Fibroblast of lung (primary cell): ENCODE data around the gene ZNF14. TPM values are rescaled to one million over a fixed set of nuclear protein-coding genes. Genes with fewer than 3 reads are reported as not detected.
A peak's percentile ranks its signal among the peaks of the same experiment; 100 is the strongest.

Source experiments
- DNase-seq, 2 donors: peaks; one replicate each; pipeline versions ENCODE4 v3.0.0 to v3.0.0-alpha.2; 2010; ENCODE audit warnings: low read depth in 2 of 2
- H2AFZ ChIP-seq: 2 replicates; pipeline ENCODE4 v1.5.1; 2012; ENCODE audit warnings: low read length, control low read depth, inconsistent platforms
- H3K27ac ChIP-seq: 2 replicates; pipeline ENCODE4 v1.5.1; 2011; ENCODE audit warnings: low read length, control low read depth; ENCODE audit not compliant: insufficient read depth
- H3K27me3 ChIP-seq: 2 replicates; pipeline ENCODE4 v1.5.1; 2011; ENCODE audit warnings: mild to moderate bottlenecking, low read length; ENCODE audit not compliant: control insufficient read depth, insufficient read depth
- H3K36me3 ChIP-seq: 2 replicates; pipeline ENCODE4 v1.5.1; 2011; ENCODE audit warnings: low read length; ENCODE audit not compliant: control insufficient read depth, insufficient read depth
- H3K4me1 ChIP-seq: 2 replicates; pipeline ENCODE4 v1.5.1; 2011; ENCODE audit warnings: low read length; ENCODE audit not compliant: control insufficient read depth, insufficient read depth; ENCODE audit errors: extremely low read depth
- H3K4me2 ChIP-seq: 2 replicates; pipeline ENCODE4 v1.5.1; 2011; ENCODE audit warnings: low read length, control low read depth; ENCODE audit not compliant: insufficient read depth; ENCODE audit errors: extremely low read depth
- H3K4me3 ChIP-seq, 4 experiments: fragments of 200-600 bp in 1 of 4; sonication (generic) in 1 of 4; replicated peaks in 1 of 4; 2 replicates each; pipeline ENCODE4 v1.5.1; 2011 to 2016; ENCODE audit warnings: low read length in 4 of 4, low read depth in 3 of 4, mild to moderate bottlenecking in 3 of 4, control low read depth in 2 of 4, inconsistent platforms in 1 of 4, mixed read lengths in 1 of 4; ENCODE audit not compliant: insufficient read depth in 1 of 4; ENCODE audit errors: control extremely low read depth in 1 of 4
- H3K79me2 ChIP-seq: 2 replicates; pipeline ENCODE4 v1.5.1; 2012; ENCODE audit warnings: mild to moderate bottlenecking, low read length, inconsistent platforms; ENCODE audit not compliant: control insufficient read depth, insufficient read depth
- H3K9ac ChIP-seq: 2 replicates; pipeline ENCODE4 v1.5.1; 2011; ENCODE audit warnings: mild to moderate bottlenecking, low read length, control low read depth; ENCODE audit not compliant: insufficient read depth
- H3K9me3 ChIP-seq: 2 replicates; pipeline ENCODE4 v1.5.1; 2012; ENCODE audit warnings: low read depth, low read length; ENCODE audit not compliant: control insufficient read depth, insufficient read depth
- H4K20me1 ChIP-seq: 2 replicates; pipeline ENCODE4 v1.5.1; 2011; ENCODE audit warnings: low read length; ENCODE audit not compliant: control insufficient read depth, insufficient read depth; ENCODE audit errors: extremely low read depth
- EZH2 ChIP-seq: IDR thresholded peaks from 2 replicates; pipeline ENCODE4 v1.5.1; 2012; ENCODE audit warnings: low read length, control low read depth, mild to moderate bottlenecking; ENCODE audit errors: missing control alignments
- polyA plus RNA-seq, 2 donors: library from polyadenylated mRNA; depleted of rRNA in 1 of 2; stranded (reverse) in 1 of 2; unstranded in 1 of 2; fragments of >200 nt; gene quantifications; 2 replicates each; pipeline ENCODE4 v1.2.1, GENCODE V29; 2011 to 2012; ENCODE audit warnings: missing spikeins in 1 of 2
- total RNA-seq: library from RNA; depleted of rRNA; stranded (reverse); fragments of >200 nt; gene quantifications from 2 replicates; pipeline ENCODE4 v1.2.1, GENCODE V29; 2014
- TF ChIP-seq, protein P1 (sequence below), 2 donors: IDR thresholded peaks in 1 of 2; conservative IDR thresholded peaks in 1 of 2; 1 replicate in 1 of 2; 2 replicates in 1 of 2; pipeline ENCODE4 v1.5.1; 2011 to 2012; ENCODE audit warnings: low read length in 2 of 2, control low read depth in 1 of 2, inconsistent platforms in 1 of 2, low read depth in 1 of 2, mild to moderate bottlenecking in 1 of 2

Gene ZNF14
- total and polyA plus RNA-seq, 2 donors (not counting 1 experiment from before 2014, with no cell fraction given), result 3.7 to 7.9 TPM

DNA sequence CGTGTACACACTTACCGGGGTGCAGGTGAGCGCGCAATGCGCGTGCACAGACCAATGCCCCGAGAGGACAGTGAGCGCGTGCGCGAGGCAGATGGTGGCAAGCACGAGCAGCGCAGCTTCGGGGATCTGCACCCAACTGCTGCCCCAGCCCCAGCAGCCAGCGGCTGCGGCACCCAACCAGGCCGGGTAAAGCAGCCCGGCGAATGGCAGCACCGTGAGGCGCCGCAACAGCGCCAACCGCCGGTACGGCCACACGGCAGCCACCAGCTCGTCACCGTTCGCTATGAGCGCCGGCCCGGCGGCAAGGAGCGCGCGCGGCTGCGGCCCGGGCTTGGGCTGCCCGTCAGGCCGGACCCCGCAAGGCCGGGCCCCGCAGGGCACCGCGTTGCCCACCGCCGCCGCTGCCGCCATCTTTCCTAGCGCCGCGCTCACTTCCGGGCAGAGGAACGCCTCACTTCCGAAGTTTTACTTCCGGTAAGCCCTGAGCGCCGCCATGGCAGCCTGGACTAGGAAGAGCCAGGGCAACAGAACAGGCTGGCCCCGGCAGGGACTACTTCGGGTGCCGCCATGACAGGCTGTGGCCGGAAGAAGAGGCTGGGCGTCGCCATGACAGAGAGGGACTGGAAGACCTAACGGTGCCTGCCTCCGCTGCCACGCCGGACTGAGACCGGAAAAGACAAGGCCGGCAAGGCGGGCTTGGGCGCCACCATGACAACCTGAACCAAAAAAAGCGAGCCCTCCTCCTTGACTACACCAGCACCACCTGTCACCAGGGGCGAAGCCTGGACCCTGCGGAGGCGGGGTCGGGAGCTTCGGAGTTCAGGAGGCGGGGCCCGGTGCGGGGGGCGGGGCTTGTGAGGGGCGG is 69.4 kb downstream of the ZNF14 start, which contains the start of gene ATP13A1:
Gene ATP13A1, minus strand, starts transcription at position 421 of the 865 bp plus-strand sequence. Its CDS starts 10 bp downstream, at position 411.
- DNase-seq, result peak; percentile 98
- H3K27ac ChIP-seq, result peak within 1 kb of the TSS; percentile 98

DNA sequence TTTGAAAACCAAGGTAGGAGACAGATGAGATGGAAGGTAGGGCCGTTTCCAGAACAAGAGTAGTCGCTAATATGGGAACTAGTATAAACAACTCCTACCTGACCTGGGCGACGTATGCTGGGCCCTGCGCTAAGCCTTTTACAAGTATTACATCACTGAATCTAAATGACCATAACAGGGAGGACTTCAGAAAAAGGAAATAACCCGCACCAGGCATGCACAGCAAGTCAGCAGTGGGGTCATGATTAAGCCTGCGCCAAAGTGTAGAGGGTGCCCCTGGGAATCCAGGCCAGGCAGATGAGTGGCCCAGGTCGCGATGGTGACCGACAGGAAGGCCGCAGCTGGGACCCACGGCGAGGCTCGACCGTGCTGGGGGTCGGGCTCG is 70.0 kb downstream of the ZNF14 start:
- peaks cover 33% of the 10 kb centered on the region for H3K79me2 ChIP-seq
- no peaks in the 10 kb centered on the region for H3K27me3 ChIP-seq
- peaks cover 9% of the 10 kb centered on the region for H3K36me3 ChIP-seq
- H3K9ac ChIP-seq, result peak overlapping the region; percentile 97
- H3K4me3 ChIP-seq, result peak overlapping the region; percentile 70 to 98 (median 96)
- TF ChIP-seq, protein P1, sequence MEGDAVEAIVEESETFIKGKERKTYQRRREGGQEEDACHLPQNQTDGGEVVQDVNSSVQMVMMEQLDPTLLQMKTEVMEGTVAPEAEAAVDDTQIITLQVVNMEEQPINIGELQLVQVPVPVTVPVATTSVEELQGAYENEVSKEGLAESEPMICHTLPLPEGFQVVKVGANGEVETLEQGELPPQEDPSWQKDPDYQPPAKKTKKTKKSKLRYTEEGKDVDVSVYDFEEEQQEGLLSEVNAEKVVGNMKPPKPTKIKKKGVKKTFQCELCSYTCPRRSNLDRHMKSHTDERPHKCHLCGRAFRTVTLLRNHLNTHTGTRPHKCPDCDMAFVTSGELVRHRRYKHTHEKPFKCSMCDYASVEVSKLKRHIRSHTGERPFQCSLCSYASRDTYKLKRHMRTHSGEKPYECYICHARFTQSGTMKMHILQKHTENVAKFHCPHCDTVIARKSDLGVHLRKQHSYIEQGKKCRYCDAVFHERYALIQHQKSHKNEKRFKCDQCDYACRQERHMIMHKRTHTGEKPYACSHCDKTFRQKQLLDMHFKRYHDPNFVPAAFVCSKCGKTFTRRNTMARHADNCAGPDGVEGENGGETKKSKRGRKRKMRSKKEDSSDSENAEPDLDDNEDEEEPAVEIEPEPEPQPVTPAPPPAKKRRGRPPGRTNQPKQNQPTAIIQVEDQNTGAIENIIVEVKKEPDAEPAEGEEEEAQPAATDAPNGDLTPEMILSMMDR (conservative IDR thresholded peaks at IDR 0.05 in 1 of 2, IDR thresholded peaks at IDR 0.05 in 1 of 2; ENCODE audit: low read depth in 1 of 2, low read length in 2 of 2), result no peak
- no peak for TF ChIP-seq EZH2
- H3K27ac ChIP-seq, result peak overlapping the region; percentile 98
- H3K9me3 ChIP-seq, result no peaks in the 10 kb centered on the region
- H4K20me1 ChIP-seq, result no peaks in the 10 kb centered on the region
- no peak for DNase-seq
- H3K4me2 ChIP-seq, result peak overlapping the region; percentile 77
- peak overlapping the region; percentile 75 for H2AFZ ChIP-seq
- peaks cover 4% of the 10 kb centered on the region for H3K4me1 ChIP-seq

More for the DNA sequence above, 69.4 kb downstream of the ZNF14 start, which contains the start of gene ATP13A1:
- H3K9ac ChIP-seq, result peak within 1 kb of the TSS; percentile 97
- H3K79me2 ChIP-seq, result peaks cover 33% of the 10 kb centered on the region
- peaks cover 6% of the 10 kb centered on the region for H3K4me1 ChIP-seq
- H3K36me3 ChIP-seq, result peaks cover 7% of the 10 kb centered on the region
- TF ChIP-seq EZH2, result no peak
- TF ChIP-seq, protein P1 (conservative IDR thresholded peaks at IDR 0.05 in 1 of 2, IDR thresholded peaks at IDR 0.05 in 1 of 2; ENCODE audit: low read depth in 1 of 2, low read length in 2 of 2), result no peak
- H2AFZ ChIP-seq, result peak within 1 kb of the TSS; percentile 92
- H3K4me2 ChIP-seq, result peak within 1 kb of the TSS; percentile 77
- no peaks in the 10 kb centered on the region for H3K9me3 ChIP-seq
- H3K4me3 ChIP-seq, result peak within 1 kb of the TSS; percentile 70 to 98 (median 96)
- no peaks in the 10 kb centered on the region for H3K27me3 ChIP-seq
- H4K20me1 ChIP-seq, result no peaks in the 10 kb centered on the region

DNA sequence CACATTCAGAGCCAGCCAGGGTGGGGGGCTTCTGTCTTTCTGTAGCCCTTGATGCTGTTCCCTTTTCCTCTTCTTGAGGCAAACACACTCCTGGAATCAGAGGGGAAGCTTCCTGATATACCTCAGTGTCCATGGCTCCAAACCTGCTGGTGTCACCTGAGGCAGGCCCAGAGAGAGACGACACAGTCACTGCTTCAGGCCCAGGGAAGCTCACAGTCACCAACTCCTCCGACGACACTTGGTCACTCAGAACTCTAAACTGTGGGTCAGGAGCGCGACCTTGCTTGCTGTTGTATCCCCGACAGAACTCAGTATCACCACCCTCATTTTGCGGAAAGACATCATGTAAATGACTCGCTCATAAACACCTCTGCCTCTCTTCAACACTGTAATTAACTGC is 70.6 kb downstream of the ZNF14 start:
- peaks cover 9% of the 10 kb centered on the region for H3K36me3 ChIP-seq
- H3K9ac ChIP-seq, result no peak overlapping the region
- peaks cover 33% of the 10 kb centered on the region for H3K79me2 ChIP-seq
- H3K27me3 ChIP-seq, result no peaks in the 10 kb centered on the region
- H3K4me2 ChIP-seq, result peak overlapping the region; percentile 77
- H4K20me1 ChIP-seq, result no peaks in the 10 kb centered on the region
- no peaks in the 10 kb centered on the region for H3K9me3 ChIP-seq
- no peak overlapping the region for H2AFZ ChIP-seq
- H3K4me3 ChIP-seq, result peak overlapping the region; percentile 70 to 98 (median 96)
- peaks cover 4% of the 10 kb centered on the region for H3K4me1 ChIP-seq
- peak overlapping the region; percentile 98 for H3K27ac ChIP-seq
- TF ChIP-seq EZH2, result no peak
- TF ChIP-seq, protein P1 (conservative IDR thresholded peaks at IDR 0.05 in 1 of 2, IDR thresholded peaks at IDR 0.05 in 1 of 2; ENCODE audit: low read depth in 1 of 2, low read length in 2 of 2), result no peak
- no peak for DNase-seq
